Hematopoietic multipotent progenitor cell treated with erythropoietin and hydrocortisone succinate and interleukin-3 and kit ligand, for 15 days (in vitro differentiated cells): ENCODE data around the gene FGD5.
"Not testable (repeated sequence)": the region's sequence is repeated elsewhere in the genome, so short reads cannot be mapped to it uniquely, and the experiment has no call there.

ENCODE experiments used
- DNase-seq: peaks from one replicate; pipeline ENCODE4 v3.0.0-alpha.2; 2015; ENCODE audit warnings: low spot score

The FGD5 gene

GRCh38 chr3:14805961-14806537, 12.7 kb upstream of the FGD5 start:
- no peak for DNase-seq

- DNase-seq = no peak
These were observed 12.0 kb upstream of the FGD5 start for GRCh38 chr3:14806641-14807263.

GRCh38 chr3:14808025-14808424, 10.7 kb upstream of the FGD5 start:
- DNase-seq = no peak

GRCh38 chr3:14808502-14809266, 10.1 kb upstream of the FGD5 start:
- no peak for DNase-seq

- not testable (repeated sequence) for DNase-seq
These were observed 9.2 kb upstream of the FGD5 start for GRCh38 chr3:14809611-14810010.

- DNase-seq = no peak
These were observed 8.5 kb upstream of the FGD5 start for GRCh38 chr3:14810070-14810791.

GRCh38 chr3:14810801-14811661, 7.7 kb upstream of the FGD5 start:
- DNase-seq = no peak

- no peak for DNase-seq
These were observed 7.1 kb upstream of the FGD5 start for GRCh38 chr3:14811684-14812083.

- no peak for DNase-seq
These were observed 6.5 kb upstream of the FGD5 start for GRCh38 chr3:14812196-14812790.

GRCh38 chr3:14814411-14814871, 4.3 kb upstream of the FGD5 start:
- no peak for DNase-seq

- DNase-seq = no peak
These were observed 2.4 kb upstream of the FGD5 start for GRCh38 chr3:14816359-14816758.

GRCh38 chr3:14819671-14820070, 909 bp downstream of the FGD5 start:
- no peak for DNase-seq

GRCh38 chr3:14820156-14820555, 1.4 kb downstream of the FGD5 start:
- no peak for DNase-seq

GRCh38 chr3:14821151-14821550, 2.4 kb downstream of the FGD5 start:
- no peak for DNase-seq

GRCh38 chr3:14822134-14822533, 3.4 kb downstream of the FGD5 start:
- DNase-seq = no peak

GRCh38 chr3:14822670-14823390, 4.1 kb downstream of the FGD5 start:
- DNase-seq = no peak

- DNase-seq = no peak
These were observed 4.6 kb downstream of the FGD5 start for GRCh38 chr3:14823393-14823792.

- DNase-seq = no peak
These were observed 5.3 kb downstream of the FGD5 start for GRCh38 chr3:14823910-14824629.

GRCh38 chr3:14824646-14825045, 5.9 kb downstream of the FGD5 start:
- DNase-seq = no peak

GRCh38 chr3:14826069-14826468, 7.3 kb downstream of the FGD5 start:
- DNase-seq = no peak
